GM19397 (cell line): ENCODE results near the gene THSD4.
"Not testable (repeated sequence)": the region's sequence is repeated elsewhere in the genome, so short reads cannot be mapped to it uniquely, and the experiment has no call there.

Experiments used
- ATAC-seq: cut with Tn5 transposase; IDR thresholded peaks from one replicate; pipeline ENCODE4 v1.9.1; 2021; ENCODE audit warnings: mild to moderate bottlenecking, moderate library complexity; ENCODE audit not compliant: unreplicated experiment

Gene THSD4

DNA sequence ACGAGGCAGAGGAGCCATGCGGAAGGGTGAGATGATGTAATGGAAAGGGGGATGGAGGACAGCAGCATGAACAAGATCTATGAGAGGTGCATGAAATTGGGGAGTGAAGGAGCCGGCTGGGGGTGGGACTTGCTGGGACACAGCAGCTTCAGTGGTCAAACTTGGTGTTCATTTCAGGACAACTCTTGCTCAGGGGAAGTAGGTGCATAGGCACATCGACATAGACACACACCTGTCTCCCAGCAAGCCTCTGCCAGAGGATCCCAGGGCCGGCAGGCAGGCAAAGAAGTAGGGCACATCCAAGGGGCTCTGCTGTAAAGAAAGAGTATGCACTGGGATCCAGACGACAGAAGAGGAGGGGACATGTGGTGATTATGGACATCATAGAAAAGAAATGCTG is 582.0 kb downstream of the THSD4 start:
- no peak for ATAC-seq

GRCh38 chr15:71698030-71698429 is 582.8 kb downstream of the THSD4 start:
- no peak for ATAC-seq

DNA sequence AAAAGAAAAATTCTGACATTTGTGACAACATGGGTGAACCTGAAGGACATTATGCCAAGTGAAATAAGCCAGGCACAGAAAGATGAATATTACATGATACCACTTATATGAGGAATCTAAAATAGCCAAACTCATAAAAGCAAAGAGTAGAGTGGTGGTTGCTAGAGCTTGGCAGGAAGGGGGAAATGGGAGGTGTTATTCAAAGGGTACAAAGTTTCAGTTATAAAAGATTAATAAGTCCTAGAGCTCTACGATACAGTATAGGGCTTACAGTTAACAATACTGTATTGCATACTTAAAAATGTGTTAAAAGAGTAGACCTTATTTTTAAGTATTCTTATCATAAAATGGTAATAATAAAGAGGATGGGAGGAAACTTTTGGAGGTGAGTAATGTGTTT is 583.5 kb downstream of the THSD4 start:
- no peak for ATAC-seq

GRCh38 chr15:71699977-71700376 is 584.7 kb downstream of the THSD4 start:
- no peak for ATAC-seq

GRCh38 chr15:71701808-71702207 is 586.5 kb downstream of the THSD4 start:
- no peak for ATAC-seq

GRCh38 chr15:71702496-71702895 is 587.2 kb downstream of the THSD4 start:
- no peak for ATAC-seq

GRCh38 chr15:71705151-71705550 is 589.9 kb downstream of the THSD4 start:
- no peak for ATAC-seq

- ATAC-seq, result no peak
Measured at GRCh38 chr15:71706461-71707229, 591.4 kb downstream of the THSD4 start.

- ATAC-seq, result no peak
Measured at GRCh38 chr15:71707230-71708050, 592.2 kb downstream of the THSD4 start.

- no peak for ATAC-seq
Measured at GRCh38 chr15:71708051-71708429, 592.8 kb downstream of the THSD4 start.

- no peak for ATAC-seq
Measured at GRCh38 chr15:71708741-71709140, 593.5 kb downstream of the THSD4 start.

DNA sequence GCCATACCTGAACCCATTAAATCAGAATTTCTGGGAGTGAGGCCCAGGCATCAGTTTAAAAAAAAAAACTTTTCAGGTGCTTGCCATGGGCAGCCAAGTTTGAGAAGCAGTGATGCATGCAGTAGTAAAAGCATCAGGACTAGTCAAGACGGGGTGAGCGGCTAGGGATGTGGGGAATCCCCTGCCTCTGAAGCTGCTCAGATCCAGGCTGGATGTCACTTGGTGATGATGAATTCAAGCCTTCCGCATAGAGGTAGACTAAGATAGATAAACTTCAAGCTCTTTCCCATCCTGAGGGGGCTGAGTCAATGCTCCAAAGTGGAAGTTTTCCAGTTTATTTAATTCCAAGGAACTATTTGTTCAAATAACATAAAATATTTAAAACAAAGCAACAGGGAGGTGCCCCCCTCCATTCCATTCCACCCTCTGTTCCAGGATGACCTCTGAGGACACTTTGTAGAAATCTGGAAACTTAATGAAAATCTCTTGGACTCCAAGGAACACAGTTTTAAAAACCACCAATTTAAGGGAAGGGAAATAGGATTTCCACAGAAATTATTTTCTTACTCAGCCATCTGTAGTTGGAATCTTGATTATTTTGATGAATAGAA is 594.6 kb downstream of the THSD4 start:
- ATAC-seq, result no peak

DNA sequence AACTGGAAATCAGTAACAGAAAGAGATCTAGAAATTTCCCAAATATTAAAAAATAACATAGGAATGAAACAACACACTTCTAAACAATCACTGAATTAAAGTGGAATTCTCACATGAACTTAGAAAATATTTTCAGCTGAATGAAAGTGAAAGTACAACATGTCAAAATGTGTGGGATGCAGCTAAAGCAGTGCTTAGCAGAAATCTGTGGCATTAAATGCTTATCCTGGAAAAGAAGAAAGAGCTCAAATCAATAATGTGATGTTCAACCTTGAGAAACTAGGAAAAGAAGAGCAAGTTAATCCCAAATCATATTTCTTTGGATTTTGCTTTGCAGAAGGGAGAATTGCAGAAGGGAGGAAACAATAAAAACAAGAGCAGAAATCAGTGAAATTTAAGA is 596.9 kb downstream of the THSD4 start:
- no peak for ATAC-seq

DNA sequence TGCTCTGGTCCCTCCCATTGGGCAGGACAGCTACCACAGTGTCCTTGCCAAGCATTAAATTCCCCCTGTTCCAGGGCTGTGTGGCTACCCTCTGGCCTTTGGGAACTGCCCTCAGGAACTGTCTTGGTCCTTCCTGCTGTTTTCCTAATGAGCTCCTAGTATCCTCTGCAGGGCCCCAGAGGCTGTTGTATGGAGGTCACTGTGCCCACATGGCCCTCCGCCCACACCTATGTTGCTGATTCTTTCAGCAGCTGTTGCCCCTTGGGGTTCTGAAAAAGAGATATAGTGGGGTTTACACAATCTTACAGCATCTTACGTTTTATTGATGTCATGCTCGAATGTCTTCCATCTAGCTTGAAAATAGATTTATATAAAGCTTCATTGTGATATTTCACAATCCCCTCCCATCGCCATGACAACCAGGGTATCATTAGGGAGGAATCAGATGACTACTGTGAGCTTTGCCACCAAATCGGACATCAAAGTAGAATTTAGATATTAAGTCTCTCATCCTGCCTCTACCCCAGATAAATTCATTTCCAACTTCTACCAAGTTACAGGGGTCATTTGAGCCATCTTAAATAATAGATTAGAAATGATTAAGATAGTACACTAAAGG is 598.0 kb downstream of the THSD4 start:
- ATAC-seq, result no peak

DNA sequence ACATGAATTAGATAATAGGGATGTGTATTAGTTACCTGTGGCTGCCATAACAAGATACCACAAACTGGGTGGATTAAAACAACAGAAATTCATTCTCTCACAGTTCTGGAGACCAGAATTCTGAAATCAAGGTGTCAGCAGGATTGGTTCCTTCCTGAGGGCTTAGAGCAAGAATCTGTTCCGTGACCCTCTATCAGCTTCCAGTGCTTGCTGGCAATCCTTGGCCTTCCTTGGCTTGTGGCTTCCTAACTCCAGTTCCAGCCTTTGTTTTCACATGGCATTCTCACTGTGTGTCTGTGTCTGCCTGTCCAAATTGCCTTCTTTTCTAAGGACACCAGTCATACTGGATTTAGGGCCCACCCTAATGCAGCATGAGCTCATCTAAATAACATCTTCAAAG is 600.6 kb downstream of the THSD4 start:
- no peak for ATAC-seq

DNA sequence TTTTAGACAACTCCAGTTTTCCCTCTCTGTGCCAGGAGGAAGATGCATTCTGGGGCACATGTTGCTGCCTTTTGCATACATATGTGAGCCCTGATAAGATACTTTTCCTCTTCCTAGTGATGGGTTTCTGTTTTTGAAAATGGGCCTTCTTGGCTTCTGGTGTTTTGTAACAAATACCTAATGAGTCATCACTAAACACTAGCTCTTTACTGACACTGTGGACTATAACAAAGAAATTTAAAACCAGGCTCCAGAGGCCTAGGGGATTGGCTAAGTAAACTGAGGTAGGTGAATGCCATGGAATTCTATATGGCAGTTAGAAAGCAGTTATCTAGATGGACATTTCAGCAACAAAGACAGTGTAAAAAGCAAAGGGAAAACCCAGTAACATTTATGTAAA is 601.7 kb downstream of the THSD4 start:
- no peak for ATAC-seq

- ATAC-seq, result no peak
Measured at GRCh38 chr15:71718116-71718910, 603.0 kb downstream of the THSD4 start.

DNA sequence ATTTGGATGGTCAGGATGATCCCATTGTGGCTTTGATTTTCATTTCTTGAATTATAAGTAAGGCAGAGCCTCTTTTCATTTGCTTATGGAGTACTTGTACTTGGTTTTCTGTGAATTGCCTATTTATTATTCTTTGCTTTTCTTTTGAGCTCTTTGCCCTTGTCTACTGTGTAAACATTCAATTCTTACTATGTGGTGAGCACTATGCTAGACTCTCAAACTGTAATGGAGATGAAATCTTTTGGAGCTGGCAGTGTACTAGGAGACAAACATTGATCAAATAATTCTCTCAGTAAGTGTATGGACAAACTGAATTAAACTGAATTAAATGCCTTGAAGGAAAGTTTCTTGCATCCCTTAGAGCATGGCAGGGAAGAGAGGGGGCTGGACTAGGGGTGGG is 608.1 kb downstream of the THSD4 start:
- ATAC-seq, result no peak

GRCh38 chr15:71725207-71725955 is 610.1 kb downstream of the THSD4 start:
- ATAC-seq, result not testable (repeated sequence)

GRCh38 chr15:71728881-71729280 is 613.6 kb downstream of the THSD4 start:
- no peak for ATAC-seq
